ENCODE data around the gene CENPB. TPM values are rescaled to one million over a fixed set of nuclear protein-coding genes. Genes with fewer than 3 reads are reported as not detected.

CENPB gene
- polyA plus RNA-seq, 1 experiment, result 29.7 TPM

DNA sequence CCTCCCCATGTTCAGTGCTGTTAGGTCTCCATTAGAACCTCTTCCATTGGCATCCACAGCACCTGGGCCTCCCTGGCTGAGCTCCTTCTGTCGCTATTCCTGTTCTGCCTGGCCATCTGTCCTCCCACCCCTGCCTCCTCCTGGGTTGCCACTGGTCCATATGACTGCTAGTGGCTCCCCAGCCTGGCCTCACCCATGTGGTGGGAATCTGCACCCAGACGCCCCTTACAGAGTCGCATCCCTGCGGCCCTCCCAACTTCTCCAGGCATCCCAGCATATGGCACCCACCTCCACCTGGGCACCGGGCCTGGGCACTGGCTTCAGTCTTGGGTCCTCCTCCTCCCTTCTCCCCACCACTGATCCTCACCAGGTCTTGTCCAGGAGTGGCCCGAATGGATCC is 17.3 kb upstream of the CENPB start:
- ChIA-PET CTCF (interaction anchor here (2.8 kb wide), 1 partner anchor 15 kb away, joined by 8 read pairs; no protein-coding TSS in a partner anchor), POLR2A (interaction anchor here (2.1 kb wide), 1 partner anchor 8 kb away, joined by 5 read pairs; the partner anchor contains the start of gene CDC25B)
- Histone ChIP-seq H3K9me3 (ENCODE audit: control insufficient read depth, insufficient read depth, low read length) (no peaks in the 10 kb centered on the region; the same call in 1 of the 2 replicates), H3K4me3 (ENCODE audit: low read depth, low read length) (no peak overlapping the region), H3K27me3 (ENCODE audit: control insufficient read depth, insufficient read depth, low read length) (no peaks in the 10 kb centered on the region), H3K27ac (ENCODE audit: low read depth, low read length) (peak overlapping the region; percentile 57)
- TF ChIP-seq, protein P1, sequence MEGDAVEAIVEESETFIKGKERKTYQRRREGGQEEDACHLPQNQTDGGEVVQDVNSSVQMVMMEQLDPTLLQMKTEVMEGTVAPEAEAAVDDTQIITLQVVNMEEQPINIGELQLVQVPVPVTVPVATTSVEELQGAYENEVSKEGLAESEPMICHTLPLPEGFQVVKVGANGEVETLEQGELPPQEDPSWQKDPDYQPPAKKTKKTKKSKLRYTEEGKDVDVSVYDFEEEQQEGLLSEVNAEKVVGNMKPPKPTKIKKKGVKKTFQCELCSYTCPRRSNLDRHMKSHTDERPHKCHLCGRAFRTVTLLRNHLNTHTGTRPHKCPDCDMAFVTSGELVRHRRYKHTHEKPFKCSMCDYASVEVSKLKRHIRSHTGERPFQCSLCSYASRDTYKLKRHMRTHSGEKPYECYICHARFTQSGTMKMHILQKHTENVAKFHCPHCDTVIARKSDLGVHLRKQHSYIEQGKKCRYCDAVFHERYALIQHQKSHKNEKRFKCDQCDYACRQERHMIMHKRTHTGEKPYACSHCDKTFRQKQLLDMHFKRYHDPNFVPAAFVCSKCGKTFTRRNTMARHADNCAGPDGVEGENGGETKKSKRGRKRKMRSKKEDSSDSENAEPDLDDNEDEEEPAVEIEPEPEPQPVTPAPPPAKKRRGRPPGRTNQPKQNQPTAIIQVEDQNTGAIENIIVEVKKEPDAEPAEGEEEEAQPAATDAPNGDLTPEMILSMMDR (IDR thresholded peaks at IDR 0.05; ENCODE audit: low read depth, low read length), result no peak
- no peak for DNase-seq (ENCODE audit: low read depth, low spot score)

DNA sequence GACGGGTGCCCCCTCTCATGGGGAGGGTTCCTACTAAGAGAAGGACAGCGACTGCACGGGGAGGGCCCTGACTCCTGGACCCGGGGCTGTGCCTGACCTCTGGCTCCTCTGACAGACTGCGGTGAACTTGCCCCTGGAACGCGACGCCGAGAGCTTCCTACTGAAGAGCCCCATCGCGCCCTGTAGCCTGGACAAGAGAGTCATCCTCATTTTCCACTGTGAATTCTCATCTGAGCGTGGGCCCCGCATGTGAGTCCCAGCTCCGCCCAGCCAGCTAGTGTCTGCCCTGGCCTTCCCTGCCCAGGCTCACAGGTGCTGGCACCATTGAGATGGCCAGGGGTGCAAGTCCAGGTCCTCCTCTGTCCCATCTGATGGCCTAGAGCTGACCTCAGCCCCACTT is 16.7 kb upstream of the CENPB start:
- CTCF ChIA-PET, result interaction anchor here (2.8 kb wide), 1 partner anchor 15 kb away, joined by 8 read pairs; no protein-coding TSS in a partner anchor
- no peak overlapping the region for H3K27ac ChIP-seq (ENCODE audit: low read depth, low read length)
- H3K4me3 ChIP-seq (ENCODE audit: low read depth, low read length), result no peak overlapping the region
- no peak for DNase-seq (ENCODE audit: low read depth, low spot score)
- no peaks in the 10 kb centered on the region for H3K27me3 ChIP-seq (ENCODE audit: control insufficient read depth, insufficient read depth, low read length)
- POLR2A ChIA-PET, result no interaction called here
- no peaks in the 10 kb centered on the region; the same call in 1 of the 2 replicates for H3K9me3 ChIP-seq (ENCODE audit: control insufficient read depth, insufficient read depth, low read length)
- TF ChIP-seq, protein P1 (IDR thresholded peaks at IDR 0.05; ENCODE audit: low read depth, low read length), result no peak

DNA sequence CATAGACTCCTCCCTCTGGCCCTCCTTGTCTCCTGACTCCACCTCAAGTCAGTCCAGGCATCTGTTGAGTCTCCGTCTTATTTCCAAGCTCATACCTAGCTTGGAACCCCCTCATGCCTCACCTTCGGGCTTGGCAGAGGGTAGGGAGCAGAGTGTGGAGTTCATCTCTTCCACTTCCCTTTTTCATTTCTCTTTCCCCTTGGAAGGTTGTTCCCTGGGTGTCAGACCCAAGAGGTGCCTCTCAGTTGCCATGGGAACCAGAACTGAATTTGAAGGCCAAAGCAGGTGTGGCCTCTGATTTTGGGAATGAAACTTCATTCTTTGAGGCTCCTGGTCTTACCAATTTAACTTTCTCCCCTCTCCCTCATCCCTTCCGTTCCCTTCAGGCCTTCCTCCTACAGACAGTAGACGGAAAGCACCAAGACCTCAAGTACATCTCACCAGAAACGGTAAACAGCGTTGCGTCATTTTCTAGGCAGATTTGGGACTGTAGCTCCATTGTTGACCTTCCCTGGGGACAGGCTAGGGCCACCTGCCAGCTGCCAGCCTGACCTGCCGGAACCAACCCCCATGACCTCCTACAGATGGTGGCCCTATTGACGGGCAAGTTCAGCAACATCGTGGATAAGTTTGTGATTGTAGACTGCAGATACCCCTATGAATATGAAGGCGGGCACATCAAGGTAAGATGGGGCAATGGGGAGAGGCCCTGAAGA is 16.1 kb upstream of the CENPB start:
- Histone ChIP-seq H3K27ac (ENCODE audit: low read depth, low read length) (no peak overlapping the region), H3K9me3 (ENCODE audit: control insufficient read depth, insufficient read depth, low read length) (no peaks in the 10 kb centered on the region; the same call in 1 of the 2 replicates), H3K27me3 (ENCODE audit: control insufficient read depth, insufficient read depth, low read length) (no peaks in the 10 kb centered on the region), H3K4me3 (ENCODE audit: low read depth, low read length) (no peak overlapping the region)
- ChIA-PET POLR2A (no interaction called here), CTCF (interaction anchor here (2.8 kb wide), 1 partner anchor 16 kb away, joined by 8 read pairs; no protein-coding TSS in a partner anchor)
- TF ChIP-seq, protein P1 (IDR thresholded peaks at IDR 0.05; ENCODE audit: low read depth, low read length), result no peak
- DNase-seq (ENCODE audit: low read depth, low spot score), result no peak

DNA sequence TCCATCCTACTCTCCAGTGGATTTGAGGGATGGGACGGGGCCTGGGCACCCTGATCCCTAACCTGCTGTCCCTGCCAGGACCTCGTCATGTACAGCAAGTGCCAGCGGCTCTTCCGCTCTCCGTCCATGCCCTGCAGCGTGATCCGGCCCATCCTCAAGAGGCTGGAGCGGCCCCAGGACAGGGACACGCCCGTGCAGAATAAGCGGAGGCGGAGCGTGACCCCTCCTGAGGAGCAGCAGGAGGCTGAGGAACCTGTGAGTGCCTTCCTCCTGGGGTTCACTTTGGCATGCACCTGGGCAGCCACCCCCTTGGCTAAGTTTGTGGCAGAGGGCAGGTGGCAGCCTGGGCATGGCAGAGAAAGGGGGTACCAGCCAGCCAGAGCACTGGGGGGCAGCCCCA is 15.3 kb upstream of the CENPB start:
- TF ChIP-seq, protein P1 (IDR thresholded peaks at IDR 0.05; ENCODE audit: low read depth, low read length), result no peak
- DNase-seq (ENCODE audit: low read depth, low spot score), result no peak
- Histone ChIP-seq H3K9me3 (ENCODE audit: control insufficient read depth, insufficient read depth, low read length) (no peaks in the 10 kb centered on the region; the same call in 1 of the 2 replicates), H3K4me3 (ENCODE audit: low read depth, low read length) (no peak overlapping the region), H3K27me3 (ENCODE audit: control insufficient read depth, insufficient read depth, low read length) (no peaks in the 10 kb centered on the region), H3K27ac (ENCODE audit: low read depth, low read length) (no peak overlapping the region)
- CTCF ChIA-PET, result no interaction called here
- POLR2A ChIA-PET, result no interaction called here

DNA sequence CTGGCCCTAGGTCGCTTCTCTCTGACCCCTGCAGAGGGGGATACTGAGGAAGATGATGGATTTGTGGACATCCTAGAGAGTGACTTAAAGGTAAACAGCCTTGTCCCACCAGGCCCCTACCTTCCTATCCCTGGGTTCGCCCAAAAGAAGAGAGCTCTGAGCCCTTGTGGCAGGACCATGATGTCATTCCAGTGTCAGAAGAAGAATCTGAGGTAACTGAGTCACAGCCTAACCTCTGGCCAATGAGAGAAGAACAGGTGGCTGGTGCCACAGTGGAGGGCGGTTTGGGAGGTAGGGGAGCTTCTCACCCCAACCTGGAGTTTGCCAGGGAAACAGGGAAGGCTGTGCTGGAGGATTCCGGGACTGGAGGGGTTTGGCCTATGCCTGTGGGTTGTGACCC is 14.8 kb upstream of the CENPB start:
- TF ChIP-seq, protein P1 (IDR thresholded peaks at IDR 0.05; ENCODE audit: low read depth, low read length), result no peak
- H3K27ac ChIP-seq (ENCODE audit: low read depth, low read length), result no peak overlapping the region
- ChIA-PET POLR2A (interaction anchor here (0.8 kb wide), 1 partner anchor 12 kb away, joined by 3 read pairs; no protein-coding TSS in a partner anchor), CTCF (interaction anchor here (1.1 kb wide), 1 partner anchor 19 kb away, joined by 5 read pairs; the partner anchor contains the start of gene AP5S1)
- no peak overlapping the region for H3K4me3 ChIP-seq (ENCODE audit: low read depth, low read length)
- H3K27me3 ChIP-seq (ENCODE audit: control insufficient read depth, insufficient read depth, low read length), result no peaks in the 10 kb centered on the region
- H3K9me3 ChIP-seq (ENCODE audit: control insufficient read depth, insufficient read depth, low read length), result no peaks in the 10 kb centered on the region; the same call in 1 of the 2 replicates
- no peak for DNase-seq (ENCODE audit: low read depth, low spot score)

Data from AG04450 (cell line).